MM.1S (cell line): Measurements from ENCODE around the gene C12orf42.

ENCODE experiments used
- DNase-seq: peaks from one replicate; pipeline ENCODE4 v3.0.0-alpha.2; 2015
- H2AFZ ChIP-seq: fragments of 300-600 bp; sonication (generic); 2 replicates; pipeline ENCODE4 v1.6.0; 2016; ENCODE audit warnings: antibody characterized with exemption, low read length
- H3F3A ChIP-seq: fragments of 300-600 bp; sonication (generic); 2 replicates; pipeline ENCODE4 v1.6.1; 2016; ENCODE audit warnings: mild to moderate bottlenecking, antibody characterized with exemption, low read length, moderate library complexity, mixed read lengths; ENCODE audit not compliant: insufficient read depth
- H3K27ac ChIP-seq: fragments of 300-600 bp; sonication (generic); 2 replicates; pipeline ENCODE4 v1.5.1; 2016; ENCODE audit warnings: mild to moderate bottlenecking, low read length
- H3K27me3 ChIP-seq: fragments of 300-600 bp; sonication (generic); replicated peaks from 2 replicates; pipeline ENCODE4 v1.6.0; 2016; ENCODE audit warnings: low read length; ENCODE audit not compliant: insufficient read depth
- H3K36me3 ChIP-seq: fragments of 300-600 bp; sonication (generic); replicated peaks from 2 replicates; pipeline ENCODE4 v1.6.1; 2016; ENCODE audit warnings: mild to moderate bottlenecking, low read length, mixed read lengths; ENCODE audit not compliant: insufficient read depth
- H3K4me1 ChIP-seq: fragments of 300-600 bp; sonication (generic); 2 replicates; pipeline ENCODE4 v1.6.1; 2016; ENCODE audit warnings: low read length, mixed read lengths
- H3K4me2 ChIP-seq: fragments of 300-600 bp; sonication (generic); 2 replicates; pipeline ENCODE4 v1.6.0; 2016; ENCODE audit warnings: low read depth, low read length
- H3K4me3 ChIP-seq: fragments of 300-600 bp; sonication (generic); 2 replicates; pipeline ENCODE4 v1.5.1; 2016; ENCODE audit warnings: low read length, mixed read lengths
- H3K79me2 ChIP-seq: fragments of 300-600 bp; sonication (generic); 2 replicates; pipeline ENCODE4 v1.6.1; 2016; ENCODE audit warnings: mixed run types, low read length, mixed read lengths
- H3K9ac ChIP-seq: fragments of 300-600 bp; sonication (generic); 2 replicates; pipeline ENCODE4 v1.6.1; 2016; ENCODE audit warnings: low read length, mixed read lengths
- H3K9me2 ChIP-seq: fragments of 300-600 bp; sonication (generic); replicated peaks from 2 replicates; pipeline ENCODE4 v1.6.1; 2016; ENCODE audit warnings: mild to moderate bottlenecking, low read length, mixed read lengths; ENCODE audit not compliant: insufficient read depth
- H3K9me3 ChIP-seq: fragments of 300-600 bp; sonication (generic); replicated peaks from 2 replicates; pipeline ENCODE4 v1.6.1; 2016; ENCODE audit warnings: mild to moderate bottlenecking, low read length, mixed read lengths; ENCODE audit not compliant: insufficient read depth
- H4K20me1 ChIP-seq: fragments of 300-600 bp; sonication (generic); 2 replicates; pipeline ENCODE4 v1.6.1; 2016; ENCODE audit warnings: mild to moderate bottlenecking, low read length, moderate library complexity, mixed read lengths; ENCODE audit not compliant: insufficient read depth
- CTCF ChIP-seq: fragments of 300-600 bp; sonication (generic); IDR thresholded peaks from 2 replicates; pipeline ENCODE4 v1.5.1; 2016; ENCODE audit warnings: antibody characterized with exemption, low read length, mixed read lengths
- EZH2 ChIP-seq: fragments of 300-600 bp; sonication (generic); optimal IDR thresholded peaks from 2 replicates; pipeline ENCODE3; 2017; ENCODE audit warnings: low read depth, mild to moderate bottlenecking, antibody characterized with exemption, low read length, mixed read lengths
- EZH2phosphoT487 ChIP-seq: fragments of 300-600 bp; sonication (generic); IDR thresholded peaks from 2 replicates; pipeline ENCODE4 v1.6.1; 2018; ENCODE audit warnings: antibody characterized with exemption, low read length

Gene C12orf42

GRCh38 chr12:103279444-103279843, 216.3 kb downstream of the C12orf42 start:
- TF ChIP-seq CTCF (no peak), EZH2phosphoT487 (no peak), EZH2 (no peak)

GRCh38 chr12:103278329-103278728, 217.4 kb downstream of the C12orf42 start:
- H3K9me3 ChIP-seq, result no peaks in the 10 kb centered on the region
- H2AFZ ChIP-seq, result no peak overlapping the region
- no peak for TF ChIP-seq EZH2
- TF ChIP-seq CTCF, result no peak
- no peak for TF ChIP-seq EZH2phosphoT487

More at GRCh38 chr12:103279444-103279843, 216.3 kb downstream of the C12orf42 start:
- Histone ChIP-seq H3K79me2 (no peaks in the 10 kb centered on the region), H3K36me3 (no peaks in the 10 kb centered on the region), H3K4me1 (peaks cover 21% of the 10 kb centered on the region), H3K27ac (no peak overlapping the region), H3F3A (peaks cover 5% of the 10 kb centered on the region; the same call in 1 of the 2 replicates), H3K9me2 (no peaks in the 10 kb centered on the region), H3K4me2 (peak overlapping the region; percentile 35; the same call in 1 of the 2 replicates), H2AFZ (no peak overlapping the region), H4K20me1 (no peaks in the 10 kb centered on the region), H3K4me3 (no peak overlapping the region), H3K9me3 (no peaks in the 10 kb centered on the region), H3K27me3 (no peaks in the 10 kb centered on the region), H3K9ac (no peak overlapping the region)
- peak; percentile 78 for DNase-seq

GRCh38 chr12:103273645-103274044, 222.1 kb downstream of the C12orf42 start:
- Histone ChIP-seq H3K4me3 (0 out of 2 replicates have a peak overlapping the region, but pooled peaks have one; percentile 8), H3K4me2 (peak overlapping the region; percentile 24; the same call in 1 of the 2 replicates)
- TF ChIP-seq CTCF (no peak), EZH2phosphoT487 (no peak), EZH2 (no peak)

More at GRCh38 chr12:103278329-103278728, 217.4 kb downstream of the C12orf42 start:
- H3K4me2 ChIP-seq, result peak overlapping the region; percentile 27; the same call in 1 of the 2 replicates
- H4K20me1 ChIP-seq, result no peaks in the 10 kb centered on the region
- no peak for DNase-seq
- H3K4me3 ChIP-seq, result no peak overlapping the region
- no peak overlapping the region for H3K27ac ChIP-seq
- no peaks in the 10 kb centered on the region for H3K36me3 ChIP-seq
- peaks cover 5% of the 10 kb centered on the region; the same call in 1 of the 2 replicates for H3F3A ChIP-seq
- no peaks in the 10 kb centered on the region for H3K9me2 ChIP-seq
- H3K4me1 ChIP-seq, result peaks cover 30% of the 10 kb centered on the region
- no peaks in the 10 kb centered on the region for H3K79me2 ChIP-seq
- H3K27me3 ChIP-seq, result no peaks in the 10 kb centered on the region
- no peak overlapping the region for H3K9ac ChIP-seq

More at GRCh38 chr12:103273645-103274044, 222.1 kb downstream of the C12orf42 start:
- Histone ChIP-seq H3K79me2 (no peaks in the 10 kb centered on the region), H3K9ac (no peak overlapping the region; the same call in 1 of the 2 replicates), H3K9me3 (no peaks in the 10 kb centered on the region), H3F3A (no peaks in the 10 kb centered on the region), H3K27ac (no peak overlapping the region), H3K4me1 (peaks cover 17% of the 10 kb centered on the region), H2AFZ (0 out of 2 replicates have a peak overlapping the region, but pooled peaks have one; percentile 9), H3K9me2 (no peaks in the 10 kb centered on the region), H3K36me3 (no peaks in the 10 kb centered on the region), H3K27me3 (no peaks in the 10 kb centered on the region), H4K20me1 (no peaks in the 10 kb centered on the region)
- peak; percentile 71 for DNase-seq
